Left lung (tissue), 14 donors: ENCODE results near the gene DEFB116. TPM values are rescaled to one million over a fixed set of nuclear protein-coding genes. Genes with fewer than 3 reads are reported as not detected.
"Not testable (repeated sequence)": the region's sequence is repeated elsewhere in the genome, so short reads cannot be mapped to it uniquely, and the experiment has no call there.

Source experiments
- ATAC-seq: fragments of 200-7000 bp; cut with Tn5 transposase; one replicate; pipeline ENCODE4 v1.9.1; 2020; ENCODE audit warnings: moderate library complexity
- DNase-seq, 4 donors: peaks; one replicate each; pipeline ENCODE4 v3.0.0-alpha.2; 2013 to 2020
- H3K27ac ChIP-seq, 2 donors: fragments of 200-600 bp; sonication (generic) in 1 of 2; one replicate each; pipeline versions ENCODE4 v1.5.0 to v1.8.0; 2020 to 2021
- H3K27me3 ChIP-seq, 2 donors: fragments of 200-600 bp; sonication (generic) in 1 of 2; one replicate each; pipeline versions ENCODE4 v1.5.0 to v1.8.0; 2020 to 2021
- H3K36me3 ChIP-seq, 2 donors: fragments of 200-600 bp; sonication (generic) in 1 of 2; one replicate each; pipeline versions ENCODE4 v1.5.0 to v1.8.0; 2020 to 2021
- H3K4me1 ChIP-seq, 2 donors: fragments of 200-600 bp; one replicate each; pipeline ENCODE4 v1.8.0; 2021
- H3K4me3 ChIP-seq, 2 donors: fragments of 200-600 bp; sonication (generic) in 1 of 2; one replicate each; pipeline versions ENCODE4 v1.5.0 to v1.8.0; 2020 to 2021; ENCODE audit warnings: mild to moderate bottlenecking in 1 of 2
- H3K9me3 ChIP-seq, 2 donors: fragments of 200-600 bp; sonication (generic) in 1 of 2; one replicate each; pipeline versions ENCODE4 v1.5.0 to v1.8.0; 2020 to 2021
- CTCF ChIP-seq, 2 donors: fragments of 200-600 bp; sonication (generic) in 1 of 2; IDR thresholded peaks; one replicate each; pipeline versions ENCODE4 v1.5.0 to v1.8.0; 2021; ENCODE audit warnings: antibody characterized with exemption in 2 of 2
- intact Hi-C, 2 donors: fragments of 100-400 bp; cut with DNase I; formaldehyde crosslinking; loops; one replicate each; pipeline versions ENCODE4 v1.11.2 to v1.14.2; 2022
- long read RNA-seq, 12 donors: library from polyadenylated mRNA in 2 of 12; unstranded in 2 of 12; transcript quantifications; one replicate each; pipeline ENCODE4 v2.0.0 and lab custom pipeline, GENCODE V29; 2019 to 2026
- polyA plus RNA-seq, 6 donors: library from polyadenylated mRNA; unstranded; fragments of 120-200 nt; gene quantifications; one replicate each; pipeline ENCODE4 v1.2.1, GENCODE V29; 2013; ENCODE audit not compliant: insufficient read length in 6 of 6
- total RNA-seq, 2 donors: library from RNA; stranded (reverse); fragmentation: NEBNext Ultra II Directional; extraction: Animal tissue kit (Norgen Biotek cat#: 25700); gene quantifications; one replicate each; pipeline ENCODE4 v1.2.1, GENCODE V29; 2021
- donor health status: DM: no; HTN: yes; CAD: no.
- donor health status: DM: no; HTN: no; CAD: no.

The DEFB116 gene
- total RNA-seq (not detected), polyA plus RNA-seq (not detected)
- long read RNA-seq, donor 1: 0 reads
- long read RNA-seq, donor 2: 0 reads
- long read RNA-seq, donor 3: 0 reads
- long read RNA-seq, donor 4: 0 reads
- long read RNA-seq, donor 5: 0 reads
- long read RNA-seq, donor 6: 0 reads
- long read RNA-seq, donor 7: 0 reads
- long read RNA-seq, donor 8: 0 reads
- long read RNA-seq, donor 9: 0 reads
- long read RNA-seq, donor 10: 0 reads
- long read RNA-seq, donor 11: 0 reads
- long read RNA-seq, donor 12: 0 reads

DNA sequence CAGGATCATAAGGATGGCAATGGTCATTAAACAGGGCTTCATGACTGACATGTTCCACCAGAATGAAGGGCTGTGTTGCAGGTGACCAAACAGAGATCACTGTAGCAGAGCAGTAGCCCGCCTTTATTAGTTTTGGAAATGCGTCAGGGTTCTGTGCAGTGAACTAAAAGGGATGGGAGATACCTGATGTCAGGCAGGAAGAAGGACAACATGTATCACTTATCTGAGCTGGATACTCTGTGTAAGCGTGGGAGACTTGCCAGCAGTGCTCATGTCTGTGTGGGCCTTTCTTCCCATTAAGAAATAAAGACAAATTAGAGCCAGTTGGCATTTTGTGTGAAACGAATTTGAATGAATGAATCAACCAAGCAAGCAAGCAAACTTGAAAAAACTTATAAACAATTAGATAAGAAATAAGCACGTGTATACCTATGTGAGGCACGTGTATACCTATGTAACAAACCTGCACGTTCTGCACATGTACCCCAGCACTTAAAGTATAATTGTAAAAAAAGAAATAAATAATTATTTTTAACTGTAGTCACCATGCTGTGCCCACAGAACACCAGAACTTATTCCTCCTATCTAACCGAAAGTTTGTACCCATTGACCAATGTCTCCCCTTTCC is at the start of gene DEFB116:
Gene DEFB116, minus strand, starts transcription at position 51 of the 628 bp plus-strand sequence. Its CDS starts 0 bp downstream, at position 51.
- Histone ChIP-seq H3K4me1 (no peaks in the 10 kb centered on the region), H3K27me3 (no peaks in the 10 kb centered on the region), H3K36me3 (no peaks in the 10 kb centered on the region), H3K4me3 (no peak within 1 kb of the TSS), H3K9me3 (no peaks in the 10 kb centered on the region), H3K27ac (no peak within 1 kb of the TSS)
- ATAC-seq (no peak), DNase-seq (no peak)
- TF ChIP-seq CTCF (IDR thresholded peaks at IDR 0.05): no peak
- intact Hi-C loops: no loop called here

GRCh38 chr20:31355981-31356380 is 47.6 kb upstream of the DEFB116 start:
- Histone ChIP-seq H3K36me3 (no peaks in the 10 kb centered on the region), H3K27ac (no peak overlapping the region), H3K4me3 (no peak overlapping the region)

DNA sequence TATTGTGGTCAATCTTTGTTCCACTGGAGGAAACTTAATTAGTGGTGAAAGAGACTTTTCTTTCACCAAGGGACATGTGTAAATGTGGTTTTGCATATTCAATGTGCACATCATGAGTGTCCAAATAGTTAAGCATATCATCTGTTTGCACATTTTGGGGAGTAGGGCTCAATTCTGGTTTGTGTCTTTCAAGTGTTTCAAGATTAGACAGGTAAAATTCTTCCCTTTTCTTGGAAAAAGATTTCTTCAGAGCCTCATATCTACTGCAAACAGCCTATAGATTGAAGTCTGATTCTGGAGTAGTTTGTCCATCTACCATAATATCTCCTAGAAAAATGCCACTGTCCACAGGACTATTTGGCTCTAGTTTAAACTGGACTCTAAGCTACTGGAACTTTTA is 33.1 kb upstream of the DEFB116 start:
- Histone ChIP-seq H3K27ac (no peak overlapping the region), H3K27me3 (no peaks in the 10 kb centered on the region), H3K4me3 (no peak overlapping the region), H3K36me3 (no peaks in the 10 kb centered on the region), H3K9me3 (peaks cover 0 to 2% of the 10 kb centered on the region in 2 donors), H3K4me1 (no peaks in the 10 kb centered on the region)
- no peak for TF ChIP-seq CTCF (IDR thresholded peaks at IDR 0.05)
- intact Hi-C loops: no loop called here
- DNase-seq (no peak), ATAC-seq (no peak)

More at GRCh38 chr20:31355981-31356380, 47.6 kb upstream of the DEFB116 start:
- no peaks in the 10 kb centered on the region for H3K9me3 ChIP-seq
- ATAC-seq: no peak
- no peak for DNase-seq
- no peak for TF ChIP-seq CTCF (IDR thresholded peaks at IDR 0.05)
- no peaks in the 10 kb centered on the region for H3K27me3 ChIP-seq
- no peaks in the 10 kb centered on the region for H3K4me1 ChIP-seq
- intact Hi-C loops: no loop called here

GRCh38 chr20:31330893-31331292 is 22.5 kb upstream of the DEFB116 start:
- intact Hi-C loops: no loop called here
- Histone ChIP-seq H3K27ac (no peak overlapping the region), H3K4me1 (no peaks in the 10 kb centered on the region), H3K27me3 (no peaks in the 10 kb centered on the region), H3K36me3 (no peaks in the 10 kb centered on the region), H3K4me3 (no peak overlapping the region), H3K9me3 (peaks cover 0 to 24% of the 10 kb centered on the region in 2 donors)
- no peak for ATAC-seq
- no peak for DNase-seq
- TF ChIP-seq CTCF (IDR thresholded peaks at IDR 0.05): no peak

- intact Hi-C loops: no loop called here
- no peaks in the 10 kb centered on the region for H3K4me1 ChIP-seq
- DNase-seq (no peak), ATAC-seq (no peak)
- no peaks in the 10 kb centered on the region for H3K36me3 ChIP-seq
- peaks cover 0 to 39% of the 10 kb centered on the region in 2 donors for H3K9me3 ChIP-seq
- H3K27me3 ChIP-seq: no peaks in the 10 kb centered on the region
- no peak overlapping the region for H3K27ac ChIP-seq
- H3K4me3 ChIP-seq: no peak overlapping the region
- no peak for TF ChIP-seq CTCF (IDR thresholded peaks at IDR 0.05)
These were observed 14.1 kb upstream of the DEFB116 start for GRCh38 chr20:31322504-31322903.

DNA sequence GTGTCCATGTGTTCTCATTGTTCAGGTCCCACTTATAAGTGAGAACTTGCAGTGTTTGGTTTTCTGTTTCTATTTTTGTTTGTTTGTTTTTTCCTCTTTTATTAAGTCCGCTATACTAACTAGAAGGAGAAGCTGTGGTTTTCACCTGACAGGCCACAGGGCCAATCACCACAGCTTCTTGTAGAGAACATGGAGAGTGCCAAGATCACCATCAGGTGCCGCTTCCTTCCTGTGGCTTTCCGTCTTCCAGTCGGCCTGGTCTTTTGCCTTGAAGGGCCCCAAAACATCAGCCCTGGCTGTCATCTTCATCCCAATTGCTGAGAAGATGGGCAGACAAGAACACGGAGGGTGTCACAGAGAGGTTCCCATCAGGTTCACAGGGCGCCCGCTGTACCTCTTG is 23.4 kb downstream of the DEFB116 start:
- DNase-seq, H3K27me3 ChIP-seq, H3K36me3 ChIP-seq, H3K4me3 ChIP-seq, H3K27ac ChIP-seq, ATAC-seq, H3K4me1 ChIP-seq, intact Hi-C loops: not testable (repeated sequence)
- peaks cover 0 to 21% of the 10 kb centered on the region in 2 donors for H3K9me3 ChIP-seq
